ENCODE measurements around the gene CTNNA1. TPM values are rescaled to one million over a fixed set of nuclear protein-coding genes. Genes with fewer than 3 reads are reported as not detected.

CTNNA1 gene
- total RNA-seq, 1 donor from 2014 or later: 495 TPM

DNA sequence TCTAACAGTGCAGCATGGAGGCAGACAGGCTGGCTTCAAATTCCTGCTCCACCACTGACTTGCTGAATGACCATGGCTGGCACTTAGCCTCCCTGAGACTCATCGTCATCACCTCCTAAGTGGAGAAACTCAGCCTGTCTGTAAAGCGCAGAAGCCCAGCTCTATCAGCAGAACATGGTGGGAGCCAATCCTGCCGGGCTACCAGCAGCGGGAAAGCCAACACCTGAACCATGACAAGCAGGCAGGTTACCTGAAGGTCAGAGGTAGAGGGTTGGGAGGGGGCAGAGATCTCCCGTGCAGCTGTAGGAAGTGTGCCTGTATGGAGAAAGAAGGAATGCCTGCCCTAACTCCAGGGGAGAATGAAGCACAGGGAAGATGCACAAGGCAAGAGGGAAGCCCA lies 194.6 kb downstream of the CTNNA1 start:
- Histone ChIP-seq H3K4me3 (ENCODE audit: low read depth, low read length) (no peak overlapping the region), H3K36me3 (ENCODE audit: control insufficient read depth, insufficient read depth, low read length) (peaks cover 10% of the 10 kb centered on the region), H3K27me3 (ENCODE audit: control insufficient read depth, insufficient read depth, low read length) (no peaks in the 10 kb centered on the region)
- DNase-seq (ENCODE audit: low read depth): no peak
- no peak for FAIRE-seq
- TF ChIP-seq, protein P1, sequence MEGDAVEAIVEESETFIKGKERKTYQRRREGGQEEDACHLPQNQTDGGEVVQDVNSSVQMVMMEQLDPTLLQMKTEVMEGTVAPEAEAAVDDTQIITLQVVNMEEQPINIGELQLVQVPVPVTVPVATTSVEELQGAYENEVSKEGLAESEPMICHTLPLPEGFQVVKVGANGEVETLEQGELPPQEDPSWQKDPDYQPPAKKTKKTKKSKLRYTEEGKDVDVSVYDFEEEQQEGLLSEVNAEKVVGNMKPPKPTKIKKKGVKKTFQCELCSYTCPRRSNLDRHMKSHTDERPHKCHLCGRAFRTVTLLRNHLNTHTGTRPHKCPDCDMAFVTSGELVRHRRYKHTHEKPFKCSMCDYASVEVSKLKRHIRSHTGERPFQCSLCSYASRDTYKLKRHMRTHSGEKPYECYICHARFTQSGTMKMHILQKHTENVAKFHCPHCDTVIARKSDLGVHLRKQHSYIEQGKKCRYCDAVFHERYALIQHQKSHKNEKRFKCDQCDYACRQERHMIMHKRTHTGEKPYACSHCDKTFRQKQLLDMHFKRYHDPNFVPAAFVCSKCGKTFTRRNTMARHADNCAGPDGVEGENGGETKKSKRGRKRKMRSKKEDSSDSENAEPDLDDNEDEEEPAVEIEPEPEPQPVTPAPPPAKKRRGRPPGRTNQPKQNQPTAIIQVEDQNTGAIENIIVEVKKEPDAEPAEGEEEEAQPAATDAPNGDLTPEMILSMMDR (IDR thresholded peaks at IDR 0.05; ENCODE audit: insufficient read depth, low read length, severe bottlenecking): no peak

DNA sequence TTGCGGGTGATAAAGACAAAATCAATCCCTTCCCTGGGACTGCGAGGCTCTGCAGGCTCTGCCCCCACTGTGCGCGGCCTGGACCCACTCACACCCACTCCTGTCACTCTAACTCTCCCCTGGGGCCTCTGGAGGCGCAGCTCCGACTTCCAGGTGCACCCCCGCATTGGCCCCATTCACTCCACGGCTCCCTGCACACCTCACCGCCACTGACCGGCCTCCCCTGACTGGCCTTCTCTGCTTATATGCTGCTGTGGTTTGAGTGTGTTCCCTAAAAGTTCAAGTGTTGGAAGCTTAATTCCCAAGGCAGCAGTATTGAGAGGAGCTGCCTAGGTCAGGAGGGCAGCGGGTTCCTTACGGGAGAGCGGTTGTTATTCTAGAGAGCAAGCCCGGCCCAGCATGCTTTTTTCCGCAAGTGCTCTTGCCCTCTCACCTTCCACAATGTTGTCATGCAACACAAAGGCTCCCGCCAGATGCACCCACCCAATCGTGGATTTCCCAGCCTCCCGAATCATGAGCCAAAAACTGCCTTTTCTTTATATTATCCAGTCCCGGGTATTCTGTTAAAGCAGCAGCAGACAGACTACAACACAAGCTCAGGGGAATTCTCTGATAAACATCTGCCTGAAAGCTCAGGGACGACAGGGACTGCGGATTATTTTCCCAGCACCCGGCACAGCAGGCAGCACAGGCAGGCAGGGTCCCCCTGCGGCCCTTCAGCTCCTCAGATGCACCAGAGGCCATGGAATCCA lies 195.4 kb downstream of the CTNNA1 start:
- DNase-seq (ENCODE audit: low read depth) (no peak), FAIRE-seq (no peak)
- TF ChIP-seq, protein P1 (IDR thresholded peaks at IDR 0.05; ENCODE audit: insufficient read depth, low read length, severe bottlenecking): no peak
- Histone ChIP-seq H3K4me3 (ENCODE audit: low read depth, low read length) (no peak overlapping the region), H3K27me3 (ENCODE audit: control insufficient read depth, insufficient read depth, low read length) (no peaks in the 10 kb centered on the region), H3K36me3 (ENCODE audit: control insufficient read depth, insufficient read depth, low read length) (peaks cover 10% of the 10 kb centered on the region)

DNA sequence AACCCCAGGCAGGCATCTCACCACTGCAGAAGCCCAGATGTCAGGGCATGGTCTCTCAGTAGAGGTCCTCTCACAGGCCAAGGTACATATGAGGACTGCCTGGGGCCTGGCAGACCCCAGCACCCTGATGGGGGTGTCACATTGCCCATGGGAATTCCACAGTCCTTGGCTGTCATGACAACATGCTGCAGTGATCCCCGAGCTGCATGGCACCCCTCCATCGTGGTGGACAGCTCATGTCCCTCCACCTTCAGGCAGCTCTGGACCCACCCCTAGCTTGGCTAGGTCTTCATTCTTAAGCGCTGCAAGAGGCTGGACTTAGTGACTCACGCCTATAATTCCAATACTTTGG lies 196.0 kb downstream of the CTNNA1 start:
- Histone ChIP-seq H3K4me3 (ENCODE audit: low read depth, low read length) (no peak overlapping the region), H3K36me3 (ENCODE audit: control insufficient read depth, insufficient read depth, low read length) (peaks cover 10% of the 10 kb centered on the region), H3K27me3 (ENCODE audit: control insufficient read depth, insufficient read depth, low read length) (no peaks in the 10 kb centered on the region)
- TF ChIP-seq, protein P1 (IDR thresholded peaks at IDR 0.05; ENCODE audit: insufficient read depth, low read length, severe bottlenecking): no peak
- FAIRE-seq: no peak
- DNase-seq (ENCODE audit: low read depth): no peak

DNA sequence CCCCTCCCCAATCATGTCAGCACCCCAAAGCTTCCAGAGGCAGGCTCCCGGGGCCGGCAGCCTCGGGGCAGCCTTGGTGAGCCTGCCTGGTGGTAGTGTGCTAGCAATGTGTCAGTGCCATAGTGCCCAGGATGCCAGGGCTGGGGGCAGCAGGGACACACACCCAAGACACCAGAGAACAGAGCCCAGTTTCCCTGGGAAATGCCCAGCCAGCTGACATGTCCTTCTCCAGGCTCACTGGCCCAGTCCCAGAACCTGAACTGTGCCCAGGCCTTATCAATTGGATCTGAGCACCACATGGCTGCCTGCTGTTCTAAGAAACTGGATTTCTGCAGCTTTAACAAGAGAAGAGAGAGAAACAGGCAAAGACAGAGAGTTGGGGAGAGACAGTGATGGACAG lies 196.8 kb downstream of the CTNNA1 start:
- TF ChIP-seq, protein P1 (IDR thresholded peaks at IDR 0.05; ENCODE audit: insufficient read depth, low read length, severe bottlenecking): no peak
- FAIRE-seq: peak; percentile 64
- no peak for DNase-seq (ENCODE audit: low read depth)

DNA sequence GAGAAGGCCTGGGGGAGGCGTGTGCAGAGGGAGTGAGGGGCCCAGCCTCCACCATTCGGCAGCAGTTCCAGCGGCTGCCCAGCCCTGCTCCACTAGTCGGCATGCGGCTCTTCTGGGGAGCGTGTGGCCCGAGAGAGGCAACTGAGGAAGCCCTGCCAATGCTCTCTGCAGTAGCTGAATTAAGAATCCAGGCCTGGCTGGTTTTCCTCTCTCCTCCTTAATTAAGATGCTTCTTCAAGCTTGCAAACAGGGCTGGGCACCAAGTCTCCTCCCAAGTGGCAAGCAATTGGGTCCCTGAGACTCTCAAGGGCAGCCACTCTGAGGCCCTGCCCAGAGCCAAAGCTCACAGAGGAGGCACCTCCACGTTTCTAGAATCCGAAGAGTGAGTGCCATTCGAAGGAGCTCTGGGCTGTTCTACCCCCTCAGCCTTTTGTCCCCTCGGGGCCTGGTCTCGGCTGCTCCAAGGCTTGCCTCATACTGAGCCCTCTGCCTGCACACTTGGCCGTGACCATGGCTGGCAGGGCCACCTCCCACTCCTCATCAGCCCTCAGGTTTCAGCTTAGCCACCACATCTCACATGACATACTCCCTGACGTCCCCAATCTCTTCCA lies 197.3 kb downstream of the CTNNA1 start:
- Histone ChIP-seq H3K4me3 (ENCODE audit: low read depth, low read length) (no peak overlapping the region), H3K36me3 (ENCODE audit: control insufficient read depth, insufficient read depth, low read length) (peaks cover 10% of the 10 kb centered on the region), H3K27me3 (ENCODE audit: control insufficient read depth, insufficient read depth, low read length) (no peaks in the 10 kb centered on the region)
- no peak for FAIRE-seq
- TF ChIP-seq, protein P1 (IDR thresholded peaks at IDR 0.05; ENCODE audit: insufficient read depth, low read length, severe bottlenecking): no peak
- DNase-seq (ENCODE audit: low read depth): no peak

More for the DNA sequence above, 196.8 kb downstream of the CTNNA1 start:
- Histone ChIP-seq H3K4me3 (ENCODE audit: low read depth, low read length) (no peak overlapping the region), H3K36me3 (ENCODE audit: control insufficient read depth, insufficient read depth, low read length) (peaks cover 10% of the 10 kb centered on the region), H3K27me3 (ENCODE audit: control insufficient read depth, insufficient read depth, low read length) (no peaks in the 10 kb centered on the region)
